Measurements from ENCODE around the gene FBXO21. TPM values are rescaled to one million over a fixed set of nuclear protein-coding genes. Genes with fewer than 3 reads are reported as not detected.
"Not testable (repeated sequence)": the region's sequence is repeated elsewhere in the genome, so short reads cannot be mapped to it uniquely, and the experiment has no call there.

Gene FBXO21
- polyA plus RNA-seq, 4 donors: 58.0 to 64.6 (median 62.3) TPM

- DNase-seq (ENCODE audit: low read depth in 4 of 4, low spot score in 2 of 4): no peak
Measured at GRCh38 chr12:117114784-117115183, 75.5 kb downstream of the FBXO21 start.

DNA sequence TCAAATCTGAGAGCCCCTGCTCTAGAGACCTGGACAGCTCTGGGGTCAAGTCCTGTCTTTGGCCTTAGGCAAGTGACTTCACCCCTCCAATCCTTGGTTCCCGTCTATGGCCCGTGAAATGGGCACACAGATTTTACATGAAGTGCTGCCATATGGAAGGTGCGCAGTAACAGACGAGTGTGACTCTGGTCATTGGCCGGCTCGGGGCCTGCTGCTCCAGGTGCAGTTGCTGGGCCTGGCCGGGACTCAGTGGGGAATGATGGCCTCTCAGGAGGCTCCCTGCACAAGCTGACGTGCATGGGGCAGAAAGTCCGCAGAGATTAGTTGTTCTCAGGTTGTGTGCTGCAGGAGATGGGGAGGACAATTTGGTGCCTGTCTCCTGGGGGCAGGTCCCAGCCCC is 77.0 kb downstream of the FBXO21 start:
- no peak for DNase-seq (ENCODE audit: low read depth in 4 of 4, low spot score in 2 of 4)

- DNase-seq (ENCODE audit: low read depth in 4 of 4, low spot score in 2 of 4): no peak
Measured at GRCh38 chr12:117111821-117112595, 78.3 kb downstream of the FBXO21 start.

- no peak for DNase-seq (ENCODE audit: low read depth in 4 of 4, low spot score in 2 of 4)
Measured at GRCh38 chr12:117111386-117111785, 78.9 kb downstream of the FBXO21 start.

GRCh38 chr12:117109943-117110635 is 80.2 kb downstream of the FBXO21 start:
- DNase-seq (ENCODE audit: low read depth in 4 of 4, low spot score in 2 of 4): no peak

GRCh38 chr12:117105902-117106301 is 84.4 kb downstream of the FBXO21 start:
- no peak for DNase-seq (ENCODE audit: low read depth in 4 of 4, low spot score in 2 of 4)

- DNase-seq (ENCODE audit: low read depth in 4 of 4, low spot score in 2 of 4): not testable (repeated sequence)
Measured at GRCh38 chr12:117104003-117104402, 86.3 kb downstream of the FBXO21 start.

- no peak for DNase-seq (ENCODE audit: low read depth in 4 of 4, low spot score in 2 of 4)
Measured at GRCh38 chr12:117102800-117103181, 87.5 kb downstream of the FBXO21 start.

- no peak for DNase-seq (ENCODE audit: low read depth in 4 of 4, low spot score in 2 of 4)
Measured at GRCh38 chr12:117101953-117102799, 88.1 kb downstream of the FBXO21 start.

DNA sequence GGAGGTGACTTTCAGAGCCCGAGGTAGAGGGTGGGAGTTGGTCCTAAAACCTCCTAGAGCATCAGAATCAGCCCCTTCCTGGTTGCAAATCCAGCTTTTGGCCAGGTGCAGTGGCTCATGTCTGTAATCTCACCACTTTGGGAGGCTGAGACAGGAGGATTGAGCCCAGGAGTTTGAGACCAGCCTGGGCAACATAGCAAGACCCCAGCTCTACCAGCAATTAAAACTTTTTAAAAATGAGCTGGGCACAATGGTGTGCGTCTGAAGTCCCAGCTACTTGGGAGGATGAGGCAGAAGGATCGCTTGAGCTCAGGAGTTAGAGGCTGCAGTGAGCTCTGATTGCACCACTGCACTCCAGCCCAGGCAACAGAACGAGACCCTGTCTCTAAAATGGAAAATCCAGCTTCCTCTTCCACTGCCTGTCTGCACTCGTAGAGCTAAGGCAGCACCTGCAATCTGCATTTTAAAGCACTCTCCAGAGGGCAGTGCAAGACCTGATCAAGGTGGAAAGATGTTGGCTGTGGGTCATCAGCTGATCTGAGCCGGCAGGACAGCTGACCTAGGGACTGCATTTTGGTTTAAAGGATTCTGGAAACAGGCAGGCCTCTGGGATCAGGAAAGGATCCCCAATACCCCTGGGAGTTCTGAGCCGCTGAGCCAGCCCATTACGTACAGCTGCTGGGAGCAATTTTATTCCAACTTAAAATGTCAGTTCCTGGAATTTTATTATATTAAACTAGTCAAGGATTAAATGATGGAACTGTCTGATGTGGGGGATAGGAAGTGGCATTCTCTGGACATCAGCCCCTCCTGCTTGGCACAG is 89.2 kb downstream of the FBXO21 start:
- DNase-seq (ENCODE audit: low read depth in 4 of 4, low spot score in 2 of 4): no peak

DNA sequence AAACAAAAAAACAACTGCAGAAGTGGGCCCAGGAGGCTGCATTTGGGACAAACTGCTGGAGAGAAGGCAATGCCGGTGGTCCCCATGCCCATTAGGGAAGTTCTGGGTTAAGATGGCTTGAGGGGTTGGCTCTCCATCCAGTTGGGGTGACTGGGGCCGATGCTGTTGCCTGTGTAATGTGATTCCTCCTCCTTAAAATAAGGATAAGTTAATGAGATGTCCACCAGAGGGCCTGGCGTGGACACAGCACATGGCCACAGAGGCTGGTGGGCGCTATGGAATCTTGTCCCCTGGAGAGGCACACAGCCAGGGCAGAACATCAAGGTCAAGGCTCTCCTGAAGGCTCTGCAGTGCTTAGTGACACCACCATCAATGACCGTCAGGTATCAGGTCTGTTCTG is 90.0 kb downstream of the FBXO21 start:
- DNase-seq (ENCODE audit: low read depth in 4 of 4, low spot score in 2 of 4): no peak

DNA sequence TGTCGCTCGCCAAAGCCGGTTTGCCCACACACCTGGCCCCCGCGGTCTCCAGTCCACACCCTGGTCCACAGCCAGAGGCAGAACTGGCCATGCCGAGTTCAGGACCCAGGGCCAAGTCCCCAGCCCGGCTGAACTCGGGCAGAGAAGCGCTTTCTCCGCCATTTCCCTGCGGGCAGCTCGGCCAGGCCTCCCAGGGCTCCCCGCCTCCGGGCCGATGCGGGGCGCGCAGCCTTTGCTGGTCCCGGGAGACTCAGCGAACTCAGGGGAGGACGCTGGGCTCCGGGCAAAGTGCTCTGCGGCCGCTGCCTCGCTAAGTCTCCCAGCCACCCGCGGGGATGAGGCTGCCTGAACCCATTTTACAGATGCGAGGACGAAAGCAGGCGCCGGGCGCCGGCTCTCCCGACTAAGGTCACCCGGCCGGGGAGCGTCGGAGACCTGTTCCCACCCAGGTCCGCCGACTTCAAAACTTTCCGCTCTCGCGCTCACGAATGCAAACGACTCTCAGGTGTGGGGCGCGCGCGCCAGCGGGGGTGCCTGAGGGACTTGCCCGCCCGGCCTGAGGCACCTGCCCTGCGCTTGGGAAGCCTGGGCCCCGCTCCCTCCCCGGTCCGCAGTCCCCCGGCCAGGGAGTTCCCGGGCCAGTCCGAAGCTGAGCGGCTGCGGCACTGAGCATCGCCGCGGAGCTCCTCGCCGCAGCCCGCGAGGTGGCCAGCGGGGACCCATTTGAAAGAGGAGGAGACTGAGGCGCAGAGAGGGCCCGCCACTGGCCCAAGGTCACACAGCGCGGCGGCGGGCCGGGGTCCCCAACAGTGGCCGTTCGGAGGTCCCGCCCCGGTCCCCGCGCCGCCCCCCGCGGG is 91.7 kb downstream of the FBXO21 start:
- no peak for DNase-seq (ENCODE audit: low read depth in 4 of 4, low spot score in 2 of 4)

- no peak for DNase-seq (ENCODE audit: low read depth in 4 of 4, low spot score in 2 of 4)
Measured at GRCh38 chr12:117098024-117098360, 92.3 kb downstream of the FBXO21 start.

GRCh38 chr12:117097159-117097558 is 93.1 kb downstream of the FBXO21 start:
- DNase-seq (ENCODE audit: low read depth in 4 of 4, low spot score in 2 of 4): no peak

DNA sequence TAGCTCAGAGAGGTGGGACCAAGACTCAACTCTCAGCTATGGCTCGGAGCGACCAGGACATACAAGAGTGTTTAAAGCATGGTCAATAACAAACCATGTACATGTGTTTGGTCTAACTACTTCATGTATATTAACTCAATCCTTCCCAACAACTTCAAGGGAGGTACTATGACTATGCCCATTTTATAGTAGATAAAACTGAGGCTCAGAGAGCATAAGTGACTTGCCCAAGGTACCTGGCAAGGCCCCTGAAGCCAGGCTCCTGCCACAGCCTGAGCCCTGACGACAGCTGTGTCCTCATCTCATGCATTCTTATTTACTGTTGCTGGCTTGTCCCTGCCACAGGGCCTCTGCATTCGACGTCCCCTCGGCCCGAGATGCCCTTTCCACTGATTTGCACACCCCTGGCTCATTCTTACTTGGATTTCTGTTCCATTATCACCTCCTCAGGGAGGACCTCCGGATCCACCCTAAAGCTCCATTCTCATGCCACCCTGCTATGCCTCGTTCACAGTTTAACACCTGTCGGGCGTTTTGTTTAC is 93.7 kb downstream of the FBXO21 start:
- DNase-seq (ENCODE audit: low read depth in 4 of 4, low spot score in 2 of 4): no peak

- not testable (repeated sequence) for DNase-seq (ENCODE audit: low read depth in 4 of 4, low spot score in 2 of 4)
Measured at GRCh38 chr12:117095191-117095590, 95.1 kb downstream of the FBXO21 start.

GRCh38 chr12:117093918-117094630 is 96.2 kb downstream of the FBXO21 start:
- no peak for DNase-seq (ENCODE audit: low read depth in 4 of 4, low spot score in 2 of 4)

DNA sequence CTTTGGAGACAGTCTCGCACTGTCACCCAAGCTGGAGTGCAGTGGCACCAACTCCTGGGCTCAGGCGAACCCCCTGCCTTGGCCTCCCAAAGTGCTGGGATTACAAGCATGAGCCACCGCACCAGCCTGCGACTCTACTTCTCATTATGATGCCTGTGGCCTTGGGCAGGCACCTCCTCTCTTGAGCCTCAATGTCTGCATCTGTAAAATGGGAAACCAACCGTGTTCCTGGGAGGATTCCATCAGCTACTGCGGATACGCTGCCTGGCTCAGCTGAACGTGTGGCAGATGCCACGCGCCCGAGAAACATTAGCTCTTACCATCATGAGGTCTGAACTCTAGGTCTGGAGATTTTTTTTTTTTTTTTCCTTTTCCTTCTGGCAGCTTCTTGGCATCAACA is 96.8 kb downstream of the FBXO21 start:
- DNase-seq (ENCODE audit: low read depth in 4 of 4, low spot score in 2 of 4): no peak

DNA sequence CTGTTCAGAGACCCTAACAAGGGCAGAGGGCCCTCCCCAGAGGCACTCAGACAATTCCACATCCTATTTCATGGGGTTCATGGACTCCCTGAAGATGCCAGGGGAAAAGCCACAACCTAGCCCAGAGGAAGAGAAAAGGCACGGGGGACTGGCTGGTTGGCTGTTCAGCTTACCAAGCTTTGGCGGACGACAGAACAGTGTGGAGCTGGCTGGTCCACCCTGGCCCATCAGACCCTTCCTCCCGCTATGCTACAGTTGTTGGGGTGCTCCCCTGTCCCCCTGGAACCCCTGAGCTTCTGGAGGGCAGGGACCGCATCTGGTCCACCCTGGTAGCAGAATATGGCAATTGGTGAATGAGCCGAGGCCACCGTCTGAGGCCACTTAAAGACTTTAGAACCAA is 97.4 kb downstream of the FBXO21 start:
- DNase-seq (ENCODE audit: low read depth in 4 of 4, low spot score in 2 of 4): no peak

All from left renal cortex interstitium (tissue), 4 donors.